HG03064 (cell line): ENCODE measurements around the gene SH3PXD2A.

Experiments used
- ATAC-seq: cut with Tn5 transposase; IDR thresholded peaks from one replicate; pipeline ENCODE4 v1.9.1; 2021; ENCODE audit warnings: low read depth; ENCODE audit not compliant: unreplicated experiment

The SH3PXD2A gene

GRCh38 chr10:103879831-103880230 is 24.5 kb upstream of the SH3PXD2A start:
- ATAC-seq, result no peak

DNA sequence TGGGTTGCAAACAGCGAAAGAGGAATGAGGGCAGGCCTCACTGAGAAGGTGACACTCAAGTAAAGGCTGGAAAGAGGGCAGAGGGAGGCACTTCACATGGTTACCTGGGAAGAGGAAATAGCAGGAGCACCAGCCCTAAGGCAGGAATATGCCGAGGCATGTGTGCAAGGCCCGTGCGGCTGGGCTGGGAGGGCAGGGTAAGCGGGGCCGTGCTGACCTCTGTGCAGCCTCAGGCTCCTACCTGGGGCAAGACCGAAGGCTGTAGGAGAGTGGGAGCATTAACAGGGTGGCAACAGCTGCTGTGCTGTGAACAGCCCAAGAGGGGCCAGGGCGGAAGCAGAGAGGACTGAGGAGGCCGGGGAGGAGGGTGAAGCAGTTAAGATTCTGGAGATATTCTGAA is 24.0 kb upstream of the SH3PXD2A start:
- ATAC-seq, result no peak

- ATAC-seq, result no peak
These were observed 22.5 kb upstream of the SH3PXD2A start for GRCh38 chr10:103877861-103878260.

DNA sequence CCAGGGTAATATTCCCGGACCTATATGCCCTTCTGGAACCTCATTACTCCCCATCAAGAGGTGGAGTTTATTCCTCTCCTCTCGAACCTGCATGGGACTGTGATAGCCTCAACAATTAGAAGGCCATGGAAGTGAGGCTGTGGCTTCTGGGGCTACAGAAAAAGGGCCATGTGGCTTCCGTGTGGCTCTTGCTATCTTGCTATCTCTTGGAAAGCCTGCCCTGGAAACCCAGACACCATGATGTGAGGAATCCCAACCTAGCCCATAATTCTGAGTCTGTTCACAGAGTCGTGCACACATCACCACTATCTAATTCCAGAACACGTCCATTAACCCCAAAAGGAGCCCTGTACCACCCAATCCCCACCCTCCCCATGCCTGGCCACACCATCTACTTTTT is 20.8 kb upstream of the SH3PXD2A start:
- ATAC-seq, result no peak

DNA sequence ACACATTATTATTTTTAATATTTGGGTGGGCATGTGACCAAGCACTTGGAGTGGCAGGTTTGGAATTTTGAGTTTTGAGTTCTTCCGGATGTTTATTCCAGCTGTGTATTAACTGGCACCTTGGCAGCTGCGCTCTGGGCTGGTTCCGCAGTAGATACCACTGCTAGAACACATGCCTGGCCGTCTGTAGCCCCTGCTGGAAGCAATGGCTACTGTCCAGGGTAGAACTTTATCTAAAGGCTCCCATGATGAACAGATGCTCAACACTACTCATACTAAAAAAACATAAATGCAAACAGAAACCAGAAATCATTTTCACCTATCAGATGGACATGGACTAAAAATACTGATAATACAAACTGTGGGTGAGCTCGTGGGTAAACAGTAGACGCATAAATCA is 19.4 kb upstream of the SH3PXD2A start:
- ATAC-seq, result no peak

GRCh38 chr10:103872137-103872931 is 17.0 kb upstream of the SH3PXD2A start:
- ATAC-seq, result no peak

GRCh38 chr10:103871006-103871405 is 15.6 kb upstream of the SH3PXD2A start:
- no peak for ATAC-seq

GRCh38 chr10:103870516-103870915 is 15.1 kb upstream of the SH3PXD2A start:
- ATAC-seq, result no peak

DNA sequence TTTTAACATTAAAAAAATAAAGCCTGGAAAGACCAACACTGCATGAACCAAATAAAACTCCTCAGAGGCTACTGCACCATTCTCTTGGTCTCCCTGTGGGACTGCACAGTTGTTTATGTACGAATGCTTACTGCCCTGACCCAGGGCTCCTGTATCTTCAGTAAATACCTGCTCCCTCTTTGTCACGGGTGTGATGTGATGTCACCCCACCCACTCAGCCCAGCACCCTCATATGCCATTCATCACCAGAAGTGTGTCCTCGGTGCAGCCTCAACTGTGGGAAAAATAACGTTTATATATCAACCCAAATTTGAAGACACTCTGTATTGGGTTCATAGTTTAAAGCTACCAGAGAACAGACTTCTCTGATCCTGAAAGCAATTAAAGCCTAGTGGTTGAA is 14.0 kb upstream of the SH3PXD2A start:
- ATAC-seq, result no peak

- ATAC-seq, result no peak
These were observed 12.8 kb upstream of the SH3PXD2A start for GRCh38 chr10:103868200-103868599.

DNA sequence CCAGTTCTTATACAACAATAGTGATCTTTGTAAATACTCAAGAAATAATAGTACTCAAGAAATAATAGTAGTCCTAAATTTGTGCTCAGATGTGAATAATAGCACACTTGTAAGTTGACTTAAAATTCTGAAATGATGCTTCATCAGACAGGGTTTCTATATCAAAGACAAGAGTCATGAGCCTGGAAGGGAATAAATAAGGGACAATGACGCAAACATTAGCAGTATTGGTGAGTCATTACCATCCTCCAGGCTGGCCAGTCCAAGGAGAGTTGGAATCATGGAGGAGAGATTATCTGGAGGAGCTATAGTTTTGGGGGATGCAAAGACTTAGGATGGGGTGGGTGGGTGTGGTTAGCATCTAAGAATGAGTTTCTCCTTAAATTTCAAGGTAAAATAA is 6.1 kb upstream of the SH3PXD2A start:
- ATAC-seq, result no peak

GRCh38 chr10:103859161-103860086 is 4.0 kb upstream of the SH3PXD2A start:
- ATAC-seq, result no peak

DNA sequence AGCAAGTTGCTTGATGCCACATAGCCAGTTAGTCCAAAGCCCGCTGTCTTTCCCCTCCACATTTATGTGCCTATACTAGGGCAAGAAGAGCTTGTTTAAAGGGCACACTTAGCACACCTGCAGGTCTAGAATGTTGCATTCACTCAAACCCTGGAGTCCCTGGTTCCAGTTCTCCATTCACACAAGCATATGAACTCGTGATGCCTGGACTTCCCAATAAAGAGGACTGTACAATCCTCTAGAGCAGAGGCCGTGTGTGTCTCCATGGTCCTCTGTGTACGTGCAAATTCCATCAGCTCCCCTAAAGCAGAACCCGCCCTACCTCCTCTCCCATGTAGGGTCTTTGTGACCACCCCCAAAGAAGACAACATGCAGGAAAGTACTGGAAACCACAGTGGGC is 3.0 kb upstream of the SH3PXD2A start:
- no peak for ATAC-seq

DNA sequence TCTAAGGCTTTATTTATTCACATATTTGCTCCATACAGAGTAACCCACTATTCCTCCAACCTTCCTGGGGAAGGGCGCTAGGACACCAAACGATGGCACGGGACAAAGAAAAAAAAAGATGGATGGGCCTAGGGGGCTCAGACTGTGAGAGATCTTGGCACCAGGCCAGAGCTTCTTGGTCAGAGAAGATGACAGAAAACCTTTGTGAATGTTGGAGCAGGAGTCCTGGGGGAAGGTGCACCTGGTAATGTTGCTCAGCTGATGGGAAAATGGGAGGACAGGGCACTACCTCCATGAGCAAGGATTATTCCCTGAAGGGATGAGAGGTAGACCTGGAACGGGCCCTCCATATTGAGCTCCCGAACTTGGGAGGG is 1.4 kb upstream of the SH3PXD2A start:
- no peak for ATAC-seq

DNA sequence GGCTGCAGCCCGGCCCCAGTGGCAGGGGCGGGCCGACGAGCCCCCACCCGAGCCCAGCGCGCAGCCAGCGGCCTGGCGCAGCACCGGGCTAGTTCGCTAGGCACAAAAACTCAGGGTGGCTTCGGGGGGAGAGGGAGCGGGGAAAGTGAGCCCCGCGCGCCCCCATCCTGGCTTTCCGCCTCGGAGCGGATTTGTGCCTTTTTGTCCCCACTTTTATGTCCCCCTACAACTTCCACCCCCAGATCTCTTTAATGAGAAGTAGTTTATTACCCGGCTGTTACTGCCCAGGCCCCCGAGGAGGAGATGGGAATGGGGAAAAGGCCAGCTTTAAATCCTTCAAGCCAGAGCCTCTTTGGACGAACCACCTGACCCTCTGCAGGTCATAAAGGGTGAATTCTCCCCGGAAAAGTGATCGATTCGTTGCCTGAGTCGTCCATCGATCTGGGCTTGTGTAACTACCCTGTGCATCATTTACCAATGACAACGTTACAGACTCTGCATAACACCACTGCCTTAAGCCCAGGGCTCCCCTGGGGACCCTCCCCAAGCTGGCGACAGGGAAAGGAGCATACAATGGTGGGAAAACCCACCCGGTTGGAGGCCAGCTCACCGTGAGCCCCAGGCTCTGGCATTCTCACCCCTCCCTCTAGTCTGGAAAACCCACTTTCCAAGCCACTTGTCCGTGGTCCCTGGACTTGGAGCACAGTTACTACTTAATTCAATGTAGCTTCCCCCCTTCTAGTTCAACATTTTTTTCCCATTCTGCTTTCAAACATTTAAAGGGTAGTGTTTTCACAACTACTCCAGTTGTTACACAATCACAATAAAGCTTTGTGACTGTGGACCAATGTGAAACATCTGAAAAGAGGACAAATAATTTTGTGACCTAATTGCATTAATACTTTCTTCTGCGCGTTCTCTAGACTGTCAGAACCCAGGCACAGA is 748 bp upstream of the SH3PXD2A start:
- no peak for ATAC-seq

DNA sequence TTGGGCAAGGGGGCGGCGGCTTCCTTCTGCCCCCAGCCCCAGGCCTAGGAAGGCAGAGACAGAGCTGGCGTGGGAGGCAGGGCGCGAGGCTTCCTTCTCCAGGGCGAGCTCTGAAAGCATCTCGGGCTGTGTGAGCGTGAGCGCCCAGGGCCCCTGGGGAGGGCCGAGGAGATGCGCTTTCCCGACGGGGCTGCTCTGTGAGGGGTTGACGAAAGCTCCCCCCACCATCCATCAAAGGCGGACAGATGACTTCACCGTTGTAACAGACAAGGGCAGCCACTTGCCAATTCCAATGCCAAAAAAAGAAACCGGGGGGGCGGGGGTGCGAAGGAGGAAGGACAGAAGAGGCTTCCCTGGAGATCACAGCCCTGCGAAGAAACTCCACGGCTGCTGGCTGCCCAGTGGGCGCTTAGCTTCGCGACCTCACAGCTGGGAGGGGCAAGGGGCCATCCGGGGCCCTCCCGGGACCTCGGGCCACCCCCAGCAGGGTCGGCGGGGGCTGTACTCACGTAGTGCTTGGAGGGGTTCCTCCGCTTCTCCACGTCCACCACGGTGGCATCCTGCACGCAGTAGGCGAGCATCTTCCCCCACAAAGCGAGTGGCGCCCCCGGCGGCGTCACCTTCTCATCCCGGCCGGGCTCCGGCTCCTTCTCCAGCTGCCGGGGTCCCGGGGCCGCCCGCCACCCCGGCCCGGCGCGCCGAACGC is 537 bp downstream of the SH3PXD2A start:
- ATAC-seq, result no peak

GRCh38 chr10:103854265-103854685 is 1.1 kb downstream of the SH3PXD2A start:
- no peak for ATAC-seq

GRCh38 chr10:103853428-103854264 is 1.7 kb downstream of the SH3PXD2A start:
- no peak for ATAC-seq

DNA sequence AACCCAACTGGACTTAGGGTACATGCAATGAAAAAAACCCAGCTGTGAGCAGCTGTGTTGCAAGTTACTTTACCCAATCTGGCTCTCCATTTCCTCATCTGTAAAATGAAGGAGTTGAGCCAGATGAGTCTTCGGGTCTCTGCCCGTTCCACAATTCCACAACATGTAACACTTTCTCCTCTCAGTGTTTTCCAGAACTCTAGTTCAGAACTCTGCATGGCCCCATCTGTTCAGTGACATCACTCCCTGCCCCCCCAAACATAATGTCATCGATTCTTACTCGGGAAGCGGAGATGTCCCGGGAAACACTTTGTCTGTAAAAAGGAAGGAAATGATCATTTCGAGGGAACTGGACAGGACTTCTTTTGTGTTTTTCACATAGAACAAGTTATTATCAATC is 2.5 kb downstream of the SH3PXD2A start:
- ATAC-seq, result no peak
